Sigmoid colon (tissue), 4 donors: ENCODE measurements around the gene AFDN.

ENCODE experiments used
- CTCF ChIP-seq, 4 experiments: fragments of 450-650 bp in 3 of 4; fragments of 200-600 bp in 1 of 4; IDR thresholded peaks; one replicate each; pipeline ENCODE4 v1.5.1; 2016 to 2019; ENCODE audit warnings: antibody characterized with exemption in 4 of 4, mild to moderate bottlenecking in 3 of 4, moderate library complexity in 2 of 4
- EP300 ChIP-seq, 4 donors: sonication (generic); formaldehyde crosslinking; IDR thresholded peaks; one replicate each; pipeline ENCODE4 v1.6.1; 2017; ENCODE audit warnings: antibody characterized with exemption in 4 of 4
- POLR2A ChIP-seq, 2 donors: fragments of 450-650 bp; IDR thresholded peaks; one replicate each; pipeline ENCODE4 v1.6.1; 2016; ENCODE audit warnings: antibody characterized with exemption in 2 of 2, mild to moderate bottlenecking in 2 of 2, moderate library complexity in 2 of 2
- POLR2AphosphoS5 ChIP-seq, 4 donors: sonication (generic); formaldehyde crosslinking; IDR thresholded peaks; one replicate each; pipeline ENCODE4 v1.6.1; 2017; ENCODE audit warnings: antibody characterized with exemption in 4 of 4

GRCh38 chr6:167851370-167851952 lies 24.8 kb downstream of the AFDN start:
- TF ChIP-seq CTCF (IDR thresholded peaks at IDR 0.05) (no peak), EP300 (IDR thresholded peaks at IDR 0.05) (no peak), POLR2AphosphoS5 (IDR thresholded peaks at IDR 0.05) (no peak), POLR2A (IDR thresholded peaks at IDR 0.05) (no peak)
